ENCODE measurements around the gene SETD7. TPM values are rescaled to one million over a fixed set of nuclear protein-coding genes. Genes with fewer than 3 reads are reported as not detected.

SETD7 gene
- total RNA-seq, 1 donor = 99.5 TPM

DNA sequence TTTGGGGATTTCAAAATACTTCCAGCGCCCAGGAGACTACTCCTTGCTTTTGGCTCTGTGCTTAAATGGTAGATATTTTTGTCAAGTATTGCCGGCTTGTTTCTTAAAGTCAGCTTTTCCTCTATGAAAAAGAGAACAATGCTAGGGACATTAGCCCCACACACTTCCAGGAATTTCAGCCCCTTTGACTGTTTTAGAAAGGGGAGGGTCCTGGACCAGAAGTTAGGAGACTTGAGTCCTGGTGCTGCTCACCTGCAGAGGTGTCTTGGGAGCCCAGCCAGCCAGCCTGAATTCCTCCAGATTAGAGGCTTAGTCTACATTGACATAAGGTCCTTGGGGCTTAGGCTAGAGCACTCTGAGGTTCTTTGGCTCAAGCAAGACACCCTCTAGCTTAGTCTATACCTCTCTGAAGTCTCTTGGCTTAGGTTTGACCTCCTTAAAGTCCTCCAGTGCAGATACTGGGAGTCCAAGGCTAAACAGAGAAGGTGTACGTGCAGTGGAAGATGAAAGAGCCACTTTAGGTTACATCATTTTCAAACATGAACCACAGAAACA lies 1.6 kb upstream of the SETD7 start:
- Histone ChIP-seq H3K27ac (ENCODE audit: low read depth, low read length) (no peak overlapping the region), H4K20me1 (ENCODE audit: insufficient read depth, low read length) (peaks cover 13% of the 10 kb centered on the region), H2AFZ (ENCODE audit: low read length) (no peak overlapping the region), H3K9me3 (ENCODE audit: low read depth, low read length) (no peaks in the 10 kb centered on the region), H3K36me3 (ENCODE audit: insufficient read depth, low read length) (no peaks in the 10 kb centered on the region), H3K4me2 (ENCODE audit: insufficient read depth, low read length) (peak overlapping the region; percentile 92), H3K27me3 (ENCODE audit: insufficient read depth, low read length) (peaks cover 34% of the 10 kb centered on the region), H3K4me1 (ENCODE audit: insufficient read depth, low read length) (peaks cover 22% of the 10 kb centered on the region), H3K79me2 (ENCODE audit: insufficient read depth, low read length) (peaks cover 30% of the 10 kb centered on the region), H3K4me3 (ENCODE audit: insufficient read depth, low read length) (peak overlapping the region; percentile 89)
- no peak for TF ChIP-seq CTCF (IDR thresholded peaks at IDR 0.05; ENCODE audit: extremely low read depth, low read depth, low read length)
- no peak for DNase-seq (ENCODE audit: insufficient read length, low spot score, missing footprints)

DNA sequence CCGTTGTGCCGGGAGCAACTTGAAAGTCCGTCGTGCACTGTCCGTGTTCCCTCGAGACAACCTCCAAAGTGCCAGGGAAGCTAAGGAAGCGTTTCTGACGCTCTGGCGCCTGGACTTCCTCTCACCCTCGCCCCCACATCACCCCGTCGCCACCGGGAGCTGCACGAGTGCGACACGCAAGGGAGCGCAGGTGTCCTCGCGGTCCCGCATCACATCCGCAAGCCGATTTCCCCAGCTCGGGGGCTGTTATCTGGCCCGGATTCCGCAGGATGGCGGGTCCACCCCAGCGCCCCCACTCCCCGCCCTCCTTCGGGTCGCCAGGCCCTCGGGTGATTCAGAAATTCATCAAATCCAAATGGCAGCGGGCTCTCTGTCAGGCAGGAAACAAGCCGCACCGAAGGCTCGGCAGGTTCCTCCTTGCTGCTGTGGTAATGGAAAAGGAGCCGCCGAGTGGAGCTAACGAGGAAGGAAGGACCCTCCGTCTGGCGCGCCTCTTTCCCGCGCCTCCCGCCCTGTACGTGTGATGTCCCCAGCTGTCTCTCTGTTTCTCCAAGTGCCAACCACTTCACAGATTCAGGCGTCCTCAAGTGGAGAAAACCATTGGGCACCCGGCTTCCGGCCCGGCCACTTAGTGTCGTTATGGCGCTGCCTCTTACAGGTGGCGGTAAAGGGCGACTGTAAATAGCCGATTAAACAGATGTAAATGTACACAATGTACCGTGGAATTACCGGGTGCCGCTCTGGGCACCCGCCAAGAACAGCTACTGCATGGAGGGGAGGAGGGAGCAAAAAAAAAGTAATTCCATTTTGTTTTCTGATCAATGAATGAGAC lies 921 bp upstream of the SETD7 start:
- H3K9me3 ChIP-seq (ENCODE audit: low read depth, low read length) = no peaks in the 10 kb centered on the region
- peak; percentile 68 for DNase-seq (ENCODE audit: insufficient read length, low spot score, missing footprints)

GRCh38 chr4:139555705-139556070 lies 331 bp downstream of the SETD7 start:
- Histone ChIP-seq H3K4me3 (ENCODE audit: insufficient read depth, low read length) (peak overlapping the region; percentile 89), H3K27me3 (ENCODE audit: insufficient read depth, low read length) (peaks cover 34% of the 10 kb centered on the region), H3K4me1 (ENCODE audit: insufficient read depth, low read length) (peaks cover 32% of the 10 kb centered on the region), H2AFZ (ENCODE audit: low read length) (peak overlapping the region; percentile 92), H4K20me1 (ENCODE audit: insufficient read depth, low read length) (peaks cover 30% of the 10 kb centered on the region), H3K4me2 (ENCODE audit: insufficient read depth, low read length) (peak overlapping the region; percentile 92), H3K36me3 (ENCODE audit: insufficient read depth, low read length) (no peaks in the 10 kb centered on the region), H3K9me3 (ENCODE audit: low read depth, low read length) (no peaks in the 10 kb centered on the region), H3K79me2 (ENCODE audit: insufficient read depth, low read length) (peaks cover 49% of the 10 kb centered on the region), H3K27ac (ENCODE audit: low read depth, low read length) (peak overlapping the region; percentile 88)
- TF ChIP-seq CTCF (IDR thresholded peaks at IDR 0.05; ENCODE audit: extremely low read depth, low read depth, low read length) = no peak
- peak; percentile 88 for DNase-seq (ENCODE audit: insufficient read length, low spot score, missing footprints)

More for the DNA sequence above, 921 bp upstream of the SETD7 start:
- Histone ChIP-seq H3K4me1 (ENCODE audit: insufficient read depth, low read length) (peaks cover 29% of the 10 kb centered on the region), H3K36me3 (ENCODE audit: insufficient read depth, low read length) (no peaks in the 10 kb centered on the region), H3K27ac (ENCODE audit: low read depth, low read length) (peak overlapping the region; percentile 88), H3K79me2 (ENCODE audit: insufficient read depth, low read length) (peaks cover 37% of the 10 kb centered on the region), H2AFZ (ENCODE audit: low read length) (peak overlapping the region; percentile 92), H3K4me3 (ENCODE audit: insufficient read depth, low read length) (peak overlapping the region; percentile 89), H4K20me1 (ENCODE audit: insufficient read depth, low read length) (peaks cover 19% of the 10 kb centered on the region), H3K4me2 (ENCODE audit: insufficient read depth, low read length) (peak overlapping the region; percentile 92), H3K27me3 (ENCODE audit: insufficient read depth, low read length) (peaks cover 34% of the 10 kb centered on the region)
- no peak for TF ChIP-seq CTCF (IDR thresholded peaks at IDR 0.05; ENCODE audit: extremely low read depth, low read depth, low read length)

All from osteoblast (primary cell).